PC-9 (cell line): ENCODE measurements around the gene GIMAP2.

Source experiments
- EZH2 ChIP-seq: fragments of 200-600 bp; sonication (generic); IDR thresholded peaks from 2 replicates; pipeline ENCODE4 v1.8.0; 2017; ENCODE audit warnings: antibody characterized with exemption, low read depth
- TF ChIP-seq, protein P1 (sequence below): fragments of 200-600 bp; sonication (generic); conservative IDR thresholded peaks from 2 replicates; pipeline ENCODE4 v1.6.1; 2017; ENCODE audit warnings: mixed run types, antibody characterized with exemption, mild to moderate bottlenecking, moderate library complexity

- TF ChIP-seq, protein P1, sequence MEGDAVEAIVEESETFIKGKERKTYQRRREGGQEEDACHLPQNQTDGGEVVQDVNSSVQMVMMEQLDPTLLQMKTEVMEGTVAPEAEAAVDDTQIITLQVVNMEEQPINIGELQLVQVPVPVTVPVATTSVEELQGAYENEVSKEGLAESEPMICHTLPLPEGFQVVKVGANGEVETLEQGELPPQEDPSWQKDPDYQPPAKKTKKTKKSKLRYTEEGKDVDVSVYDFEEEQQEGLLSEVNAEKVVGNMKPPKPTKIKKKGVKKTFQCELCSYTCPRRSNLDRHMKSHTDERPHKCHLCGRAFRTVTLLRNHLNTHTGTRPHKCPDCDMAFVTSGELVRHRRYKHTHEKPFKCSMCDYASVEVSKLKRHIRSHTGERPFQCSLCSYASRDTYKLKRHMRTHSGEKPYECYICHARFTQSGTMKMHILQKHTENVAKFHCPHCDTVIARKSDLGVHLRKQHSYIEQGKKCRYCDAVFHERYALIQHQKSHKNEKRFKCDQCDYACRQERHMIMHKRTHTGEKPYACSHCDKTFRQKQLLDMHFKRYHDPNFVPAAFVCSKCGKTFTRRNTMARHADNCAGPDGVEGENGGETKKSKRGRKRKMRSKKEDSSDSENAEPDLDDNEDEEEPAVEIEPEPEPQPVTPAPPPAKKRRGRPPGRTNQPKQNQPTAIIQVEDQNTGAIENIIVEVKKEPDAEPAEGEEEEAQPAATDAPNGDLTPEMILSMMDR = no peak
- no peak for TF ChIP-seq EZH2
These were observed 54.5 kb downstream of the GIMAP2 start for GRCh38 chr7:150740053-150740452.
